ENCODE data around the gene TAS2R38.

TAS2R38 gene

GRCh38 chr7:142006577-142006976 is 33.0 kb upstream of the TAS2R38 start:
- no peak overlapping the region for H3K27ac ChIP-seq
- no peak for DNase-seq (ENCODE audit: low spot score)
- CTCF ChIA-PET, result interaction anchor here (0.9 kb wide), 1 partner anchor 30 kb away, joined by 3 read pairs; no protein-coding TSS in a partner anchor
- POLR2A ChIA-PET (ENCODE audit: low non-redundant PET), result no interaction called here
- TF ChIP-seq, protein P1, sequence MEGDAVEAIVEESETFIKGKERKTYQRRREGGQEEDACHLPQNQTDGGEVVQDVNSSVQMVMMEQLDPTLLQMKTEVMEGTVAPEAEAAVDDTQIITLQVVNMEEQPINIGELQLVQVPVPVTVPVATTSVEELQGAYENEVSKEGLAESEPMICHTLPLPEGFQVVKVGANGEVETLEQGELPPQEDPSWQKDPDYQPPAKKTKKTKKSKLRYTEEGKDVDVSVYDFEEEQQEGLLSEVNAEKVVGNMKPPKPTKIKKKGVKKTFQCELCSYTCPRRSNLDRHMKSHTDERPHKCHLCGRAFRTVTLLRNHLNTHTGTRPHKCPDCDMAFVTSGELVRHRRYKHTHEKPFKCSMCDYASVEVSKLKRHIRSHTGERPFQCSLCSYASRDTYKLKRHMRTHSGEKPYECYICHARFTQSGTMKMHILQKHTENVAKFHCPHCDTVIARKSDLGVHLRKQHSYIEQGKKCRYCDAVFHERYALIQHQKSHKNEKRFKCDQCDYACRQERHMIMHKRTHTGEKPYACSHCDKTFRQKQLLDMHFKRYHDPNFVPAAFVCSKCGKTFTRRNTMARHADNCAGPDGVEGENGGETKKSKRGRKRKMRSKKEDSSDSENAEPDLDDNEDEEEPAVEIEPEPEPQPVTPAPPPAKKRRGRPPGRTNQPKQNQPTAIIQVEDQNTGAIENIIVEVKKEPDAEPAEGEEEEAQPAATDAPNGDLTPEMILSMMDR (conservative IDR thresholded peaks at IDR 0.05; ENCODE audit: low read depth), result no peak

GRCh38 chr7:142002179-142002578 is 28.6 kb upstream of the TAS2R38 start:
- no peak for DNase-seq (ENCODE audit: low spot score)
- ChIA-PET CTCF (no interaction called here), POLR2A (ENCODE audit: low non-redundant PET) (no interaction called here)
- no peak overlapping the region for H3K27ac ChIP-seq
- TF ChIP-seq, protein P1 (conservative IDR thresholded peaks at IDR 0.05; ENCODE audit: low read depth), result no peak

DNA sequence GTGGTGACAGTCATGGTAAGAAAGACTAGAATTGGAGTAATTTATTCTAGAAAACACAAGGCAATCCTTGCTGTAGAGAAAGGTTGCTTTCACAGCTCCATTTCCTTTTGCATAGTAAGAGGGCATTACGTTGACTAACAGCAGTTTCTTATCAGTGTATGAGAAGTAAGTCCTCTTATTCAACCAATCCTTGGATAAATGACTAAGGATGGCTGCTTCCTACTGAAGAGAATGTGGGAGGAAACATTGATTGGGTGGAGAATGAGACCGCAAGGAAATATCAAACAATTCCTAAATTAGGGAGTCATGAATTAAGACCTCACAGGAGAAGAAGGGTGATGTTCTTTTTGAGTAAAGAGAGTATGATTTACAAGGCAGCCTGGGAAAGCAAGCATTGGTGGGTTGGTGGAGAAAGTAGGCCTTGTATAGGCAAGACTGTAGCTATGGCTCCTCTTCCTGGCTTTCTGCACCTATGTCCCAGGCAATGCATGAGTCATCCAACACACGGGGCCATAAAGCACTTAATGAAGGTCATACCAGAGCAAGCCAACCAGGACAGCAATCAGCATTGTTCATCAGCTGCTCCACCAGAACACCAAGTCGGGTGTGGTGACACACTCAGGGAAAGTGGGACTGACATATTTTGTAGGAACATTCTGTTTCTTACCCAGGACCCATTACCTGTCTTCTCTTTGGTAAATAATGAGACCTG is 27.7 kb upstream of the TAS2R38 start:
- ChIA-PET POLR2A (ENCODE audit: low non-redundant PET) (no interaction called here), CTCF (interaction anchor here (0.5 kb wide), 1 partner anchor 27 kb away, joined by 3 read pairs; no protein-coding TSS in a partner anchor)
- DNase-seq (ENCODE audit: low spot score), result peak; percentile 18
- H3K27ac ChIP-seq, result no peak overlapping the region
- TF ChIP-seq, protein P1 (conservative IDR thresholded peaks at IDR 0.05; ENCODE audit: low read depth), result no peak

GRCh38 chr7:142000244-142000643 is 26.7 kb upstream of the TAS2R38 start:
- TF ChIP-seq, protein P1 (conservative IDR thresholded peaks at IDR 0.05; ENCODE audit: low read depth), result no peak
- ChIA-PET POLR2A (ENCODE audit: low non-redundant PET) (no interaction called here), CTCF (interaction anchor here (1.6 kb wide), 1 partner anchor 24 kb away, joined by 4 read pairs; no protein-coding TSS in a partner anchor)
- DNase-seq (ENCODE audit: low spot score), result no peak
- no peak overlapping the region for H3K27ac ChIP-seq

DNA sequence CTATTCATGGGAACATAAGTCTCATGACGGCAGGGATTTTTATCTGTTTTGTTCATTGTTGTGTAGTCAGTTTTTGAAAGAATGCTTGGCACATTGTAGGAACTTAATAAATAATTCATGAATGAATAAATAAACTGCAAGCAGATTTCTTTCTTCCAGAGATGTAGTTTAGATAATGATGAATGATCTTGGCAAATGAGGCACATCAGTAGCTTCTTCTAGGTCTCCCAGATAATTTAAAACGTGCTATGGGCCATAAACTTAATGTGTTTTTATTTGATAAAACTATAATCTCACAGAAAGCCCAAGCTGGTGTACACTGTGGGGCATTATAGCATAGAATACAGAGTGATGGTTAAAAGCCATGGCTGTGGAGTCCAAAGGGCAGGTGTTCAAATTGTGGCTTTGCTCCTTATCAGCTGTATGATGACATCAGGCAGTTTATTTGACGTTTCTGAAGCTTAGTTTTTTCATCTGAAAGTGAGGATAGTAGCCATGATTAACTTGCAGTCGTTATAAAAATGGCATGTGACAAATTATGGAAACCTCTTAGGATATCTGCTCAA is 25.6 kb upstream of the TAS2R38 start:
- no peak overlapping the region for H3K27ac ChIP-seq
- ChIA-PET POLR2A (ENCODE audit: low non-redundant PET) (no interaction called here), CTCF (interaction anchor here (1.6 kb wide), 1 partner anchor 23 kb away, joined by 4 read pairs; no protein-coding TSS in a partner anchor)
- TF ChIP-seq, protein P1 (conservative IDR thresholded peaks at IDR 0.05; ENCODE audit: low read depth), result no peak
- DNase-seq (ENCODE audit: low spot score), result no peak

GRCh38 chr7:141993354-141993753 is 19.8 kb upstream of the TAS2R38 start:
- ChIA-PET POLR2A (ENCODE audit: low non-redundant PET) (no interaction called here), CTCF (no interaction called here)
- DNase-seq (ENCODE audit: low spot score), result no peak
- TF ChIP-seq, protein P1 (conservative IDR thresholded peaks at IDR 0.05; ENCODE audit: low read depth), result no peak
- no peak overlapping the region for H3K27ac ChIP-seq

All from RWPE1 (cell line).